Limb (tissue), 2 donors: Measurements from ENCODE around the gene PABPC3.

Experiments
- DNase-seq, 2 donors: peaks; one replicate each; pipeline ENCODE4 v3.0.0-alpha.2; 2016; ENCODE audit errors: extremely low spot score in 2 of 2

Gene PABPC3

DNA sequence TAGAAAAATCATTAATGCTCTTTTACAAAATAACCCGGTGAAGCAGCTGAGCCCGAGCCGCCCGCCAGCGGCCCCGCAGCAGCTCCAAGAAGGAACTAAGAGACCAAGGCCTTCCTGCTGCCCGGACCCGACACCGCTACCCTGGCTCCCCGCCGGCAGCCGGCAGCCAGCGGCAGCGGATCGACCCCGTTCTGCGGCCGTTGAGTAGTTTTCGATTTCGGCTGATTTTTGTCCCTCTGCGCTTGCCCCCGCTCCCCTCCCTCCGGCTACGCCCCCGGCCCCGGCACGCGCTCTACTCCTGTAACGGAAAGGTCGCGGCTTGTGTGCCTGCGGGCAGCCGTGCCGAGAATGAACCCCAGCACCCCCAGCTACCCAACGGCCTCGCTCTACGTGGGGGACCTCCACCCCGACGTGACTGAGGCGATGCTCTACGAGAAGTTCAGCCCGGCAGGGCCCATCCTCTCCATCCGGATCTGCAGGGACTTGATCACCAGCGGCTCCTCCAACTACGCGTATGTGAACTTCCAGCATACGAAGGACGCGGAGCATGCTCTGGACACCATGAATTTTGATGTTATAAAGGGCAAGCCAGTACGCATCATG is at the start of gene PABPC3:
PABPC3 (plus strand) TSS at position 286 of the 603 bp plus-strand sequence; CDS start at position 349, 63 bp downstream.
- peak; percentile 2 to 44 for DNase-seq

GRCh38 chr13:25046274-25046984 is 49.5 kb upstream of the PABPC3 start:
- no peak for DNase-seq

- DNase-seq: peak in 1 of 2 donors; percentile 65
Observed at GRCh38 chr13:25046985-25047511, 48.9 kb upstream of the PABPC3 start.

- no peak for DNase-seq
Observed at GRCh38 chr13:25051065-25051464, 44.9 kb upstream of the PABPC3 start.

GRCh38 chr13:25059166-25059565 is 36.8 kb upstream of the PABPC3 start:
- DNase-seq: no peak

- no peak for DNase-seq
Observed at GRCh38 chr13:25059958-25060357, 36.0 kb upstream of the PABPC3 start.

GRCh38 chr13:25062479-25062878 is 33.5 kb upstream of the PABPC3 start:
- DNase-seq: no peak

GRCh38 chr13:25064396-25064795 is 31.5 kb upstream of the PABPC3 start:
- no peak for DNase-seq

DNA sequence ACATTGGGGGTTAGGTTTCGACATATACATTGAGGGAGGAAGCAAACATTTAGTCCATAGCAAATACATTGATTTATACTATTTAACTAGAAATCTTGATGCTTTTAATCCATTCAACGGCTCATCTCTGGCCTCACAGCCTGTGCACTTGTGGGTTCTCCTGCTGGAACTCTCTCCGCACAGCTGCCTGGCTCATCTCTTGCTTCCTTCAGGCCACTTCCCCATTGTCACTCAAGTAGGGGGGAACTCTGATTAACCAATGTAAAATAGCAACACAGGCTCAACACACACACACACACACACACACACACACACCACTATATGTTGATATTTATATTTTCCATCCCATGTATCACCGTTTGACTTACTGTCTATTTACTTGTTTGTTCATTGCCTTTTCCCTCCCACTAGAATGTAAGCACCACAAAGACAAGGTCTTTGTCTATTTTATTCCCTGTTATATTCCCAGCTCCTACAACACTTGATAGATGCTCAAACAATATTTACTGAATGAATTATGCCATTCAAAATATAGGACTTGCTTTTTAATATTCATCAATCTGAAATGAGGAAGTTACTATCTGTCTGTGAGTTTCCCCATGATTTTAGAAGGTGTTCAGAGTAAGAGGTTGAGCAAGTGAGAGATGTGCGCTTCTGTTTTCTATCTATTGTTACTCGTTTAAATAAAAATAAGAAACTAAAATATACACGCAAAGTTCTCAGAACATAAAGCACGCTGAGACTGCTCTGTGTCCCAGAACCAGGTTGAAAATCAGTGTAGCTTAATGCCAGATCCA is 29.8 kb upstream of the PABPC3 start:
- DNase-seq: no peak

DNA sequence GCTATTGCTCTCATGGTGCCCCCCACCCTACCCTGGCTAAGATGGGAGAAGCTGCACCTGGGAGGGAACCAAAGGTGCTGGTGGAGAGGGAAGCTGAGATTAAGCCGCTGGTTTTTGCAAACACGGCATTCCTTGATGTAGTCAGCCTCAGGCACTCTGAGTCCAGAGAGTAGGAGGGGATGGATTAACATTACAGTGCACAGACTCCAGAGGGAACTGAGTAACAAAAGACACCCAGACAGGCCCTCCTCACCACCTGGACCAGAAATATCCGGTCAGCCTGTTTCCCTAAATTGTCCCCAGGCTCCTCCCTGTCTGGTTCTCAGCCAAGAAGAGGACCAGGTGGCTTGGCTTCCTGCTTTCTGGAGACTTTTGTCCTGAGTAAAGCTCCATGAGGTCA is 28.9 kb upstream of the PABPC3 start:
- DNase-seq: no peak

DNA sequence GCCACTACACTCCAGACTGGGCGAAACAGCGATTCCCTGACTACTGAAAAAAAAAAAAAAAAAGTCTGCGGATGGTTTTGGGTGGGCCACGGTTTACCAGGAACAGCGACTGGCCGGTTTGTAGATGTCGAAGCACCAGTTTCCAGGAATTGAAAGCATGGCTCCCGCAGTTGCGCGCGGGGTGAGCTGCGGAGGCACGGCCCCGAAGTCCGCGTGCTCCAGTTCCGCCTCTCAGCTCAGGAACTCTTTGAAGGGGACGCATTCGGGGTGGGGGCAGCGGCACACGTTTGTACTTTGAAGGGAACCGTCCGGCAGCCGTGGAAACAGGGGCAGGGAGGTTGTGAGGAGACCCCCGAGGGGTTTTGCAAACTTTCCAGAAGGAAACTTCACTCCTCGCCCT is 27.1 kb upstream of the PABPC3 start:
- DNase-seq: no peak

DNA sequence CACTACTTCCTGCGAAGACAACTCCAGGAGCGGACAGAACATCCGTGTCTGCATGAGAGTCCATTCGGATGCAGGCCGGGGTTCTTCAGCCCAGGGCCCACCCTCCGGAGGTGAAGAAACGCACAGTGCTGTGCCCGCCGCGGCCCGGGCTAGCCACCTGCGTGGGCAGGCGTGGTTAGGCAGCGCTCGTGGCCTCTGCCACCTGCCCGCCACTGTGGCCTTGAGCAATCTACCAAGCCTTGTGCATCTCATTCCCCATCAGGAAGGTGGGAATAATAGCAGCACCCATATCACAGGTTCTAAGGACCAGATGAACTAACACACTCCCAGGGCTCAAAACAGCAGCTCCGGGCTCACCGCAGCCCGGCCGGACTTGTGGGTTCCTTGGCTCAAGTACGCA is 26.7 kb upstream of the PABPC3 start:
- no peak for DNase-seq

GRCh38 chr13:25069911-25070310 is 26.0 kb upstream of the PABPC3 start:
- DNase-seq: no peak

DNA sequence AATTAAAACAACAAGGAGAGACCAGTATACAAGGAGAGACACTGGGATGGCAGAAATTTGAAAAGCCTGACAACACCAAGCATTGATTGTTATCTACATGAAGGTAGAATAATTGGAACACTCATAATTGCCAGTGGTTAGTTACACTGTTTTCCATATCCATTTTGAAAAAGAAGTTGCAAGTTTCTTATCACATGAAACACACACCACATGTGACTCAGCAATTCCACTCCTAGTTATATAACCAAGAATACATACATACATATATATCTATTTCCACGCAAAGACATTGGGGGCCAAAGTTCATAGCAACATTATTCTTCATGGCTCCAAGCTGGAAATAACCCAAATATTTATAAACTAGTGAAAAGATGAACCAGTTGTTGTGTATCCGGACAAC is 15.2 kb upstream of the PABPC3 start:
- DNase-seq: no peak

- DNase-seq: no peak
Observed at GRCh38 chr13:25084096-25084495, 11.8 kb upstream of the PABPC3 start.

DNA sequence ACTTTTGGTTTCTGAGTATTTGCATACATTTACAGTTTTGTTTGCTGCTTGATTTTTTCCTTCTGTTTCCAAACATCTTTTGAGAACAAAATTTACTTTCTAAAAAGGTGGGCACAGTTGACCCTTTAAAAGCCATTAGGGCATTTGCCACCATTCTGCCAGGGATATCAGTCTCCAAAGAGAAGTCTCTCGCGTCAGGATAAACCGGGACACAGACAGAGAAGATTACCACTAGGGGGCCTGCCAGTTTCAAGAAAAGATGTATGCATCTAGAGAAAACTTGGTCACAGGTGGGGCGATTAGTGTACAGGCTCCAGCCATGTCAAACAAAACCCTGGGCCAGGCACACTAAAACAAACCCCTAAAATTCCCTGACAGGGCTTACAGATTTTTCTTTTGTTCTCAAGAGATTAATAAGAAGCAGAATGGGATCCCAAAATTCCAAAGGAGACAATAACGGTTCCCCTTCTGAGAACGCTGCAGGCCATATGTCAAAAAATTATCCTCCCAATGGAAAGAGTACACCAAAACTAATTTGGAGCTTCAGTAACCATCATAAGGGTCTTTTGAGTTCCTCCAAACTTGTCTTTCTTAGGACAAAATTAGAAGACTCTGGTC is 10.7 kb upstream of the PABPC3 start:
- peak; percentile 20 to 39 for DNase-seq

DNA sequence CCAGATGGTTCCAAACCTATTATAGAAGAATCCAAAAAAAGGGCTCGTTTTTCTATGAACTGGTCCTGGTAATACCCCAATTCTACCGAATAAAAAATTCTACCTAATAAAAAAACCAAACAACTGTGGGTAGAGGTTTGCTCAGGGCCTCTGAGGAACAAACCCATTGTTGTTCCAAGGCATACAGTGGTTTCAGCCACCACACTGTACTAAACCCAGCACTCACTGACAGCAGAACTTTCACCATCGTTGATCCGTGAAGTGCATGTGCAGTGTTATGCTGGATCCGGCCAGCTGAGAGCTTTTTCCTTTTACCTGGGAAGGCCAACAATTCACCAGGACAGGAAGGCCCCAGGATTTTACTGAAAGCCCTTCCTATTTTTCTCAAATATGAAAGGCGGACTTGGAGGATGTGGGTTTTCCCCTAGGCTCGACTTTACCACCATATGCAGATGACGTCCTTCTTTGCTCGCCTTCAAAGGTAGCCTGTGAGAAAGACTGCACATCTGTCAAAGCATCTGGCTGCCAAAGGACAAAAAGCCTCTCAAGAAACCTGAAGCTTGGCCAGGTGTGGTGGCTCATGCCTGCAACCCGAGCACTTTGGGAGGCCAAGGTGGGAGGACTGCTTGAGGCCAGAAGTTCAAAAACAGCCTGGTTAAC is 7.2 kb upstream of the PABPC3 start:
- DNase-seq: no peak

DNA sequence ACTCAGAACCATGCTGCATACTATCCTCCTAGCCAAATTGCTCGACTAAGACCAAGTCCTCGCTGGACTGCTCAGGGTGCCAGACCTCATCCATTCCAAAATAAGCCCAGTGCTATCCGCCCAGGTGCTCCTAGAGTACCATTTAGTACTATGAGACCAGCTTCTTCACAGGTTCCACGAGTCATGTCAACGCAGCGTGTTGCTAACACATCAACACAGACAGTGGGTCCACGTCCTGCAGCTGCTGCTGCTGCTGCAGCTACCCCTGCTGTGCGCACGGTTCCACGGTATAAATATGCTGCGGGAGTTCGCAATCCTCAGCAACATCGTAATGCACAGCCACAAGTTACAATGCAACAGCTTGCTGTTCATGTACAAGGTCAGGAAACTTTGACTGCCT is 1.5 kb downstream of the PABPC3 start:
- DNase-seq: no peak

DNA sequence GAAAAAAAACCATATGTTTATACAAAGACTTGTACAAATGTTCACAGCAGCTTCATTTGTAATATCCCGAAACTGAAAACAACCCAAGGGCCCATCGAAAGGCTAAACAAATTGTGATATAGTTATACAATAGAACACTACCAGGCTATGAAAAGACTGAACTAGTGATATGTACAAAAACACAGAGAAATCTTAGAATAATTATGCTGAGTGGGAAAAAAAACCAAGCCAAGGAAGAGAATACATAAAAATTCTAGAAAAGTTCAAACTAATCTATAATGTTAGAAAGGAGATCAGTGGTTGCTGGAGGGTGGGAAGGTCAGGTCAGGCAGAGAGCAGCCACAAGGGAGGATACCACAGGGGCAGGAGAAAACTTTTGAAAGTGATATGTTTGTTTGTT is 7.8 kb downstream of the PABPC3 start:
- no peak for DNase-seq

DNA sequence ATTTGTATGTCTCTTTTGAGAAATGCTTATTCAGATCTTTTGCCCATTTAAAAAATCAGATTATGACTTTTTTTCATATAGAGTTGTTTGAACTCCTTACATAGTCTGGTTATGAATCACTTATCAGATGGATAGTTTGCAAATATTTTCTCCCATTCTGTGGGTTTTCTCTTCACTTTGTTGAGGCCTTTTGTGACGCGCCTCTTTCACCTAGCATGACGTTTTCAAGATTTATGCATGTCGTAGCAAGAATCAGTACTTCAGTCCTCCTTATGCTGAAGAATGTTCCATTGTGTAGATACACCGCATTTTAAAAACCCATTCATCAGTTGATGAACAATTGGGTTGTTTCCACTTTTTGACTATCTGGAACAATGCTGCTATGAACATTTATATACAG is 13.4 kb downstream of the PABPC3 start:
- no peak for DNase-seq

- no peak for DNase-seq
Observed at GRCh38 chr13:25110956-25111584, 15.1 kb downstream of the PABPC3 start.
